IPS DF 6.9 (cell line): ENCODE data around the gene BEND6.

Experiments used
- DNase-seq: peaks from one replicate; pipeline ENCODE4 v3.0.0-alpha.2; 2013; ENCODE audit warnings: low read depth, low spot score
- H3K27ac ChIP-seq: one replicate; pipeline ENCODE4 v1.5.1; 2013; ENCODE audit warnings: low read length, control low read depth
- H3K27me3 ChIP-seq: 2 replicates; pipeline ENCODE4 v1.6.1; 2013; ENCODE audit warnings: mild to moderate bottlenecking, low read length; ENCODE audit not compliant: control insufficient read depth, insufficient read depth
- H3K36me3 ChIP-seq: 2 replicates; pipeline ENCODE4 v1.6.1; 2013; ENCODE audit warnings: low read length; ENCODE audit not compliant: control insufficient read depth, insufficient read depth
- H3K4me1 ChIP-seq: 2 replicates; pipeline ENCODE4 v1.6.1; 2013; ENCODE audit warnings: low read length; ENCODE audit not compliant: control insufficient read depth, insufficient read depth
- H3K4me3 ChIP-seq: 2 replicates; pipeline ENCODE4 v1.5.1; 2013; ENCODE audit warnings: mild to moderate bottlenecking, low read length
- H3K9me3 ChIP-seq: 2 replicates; pipeline ENCODE4 v1.6.1; 2013; ENCODE audit warnings: low read length, inconsistent platforms; ENCODE audit not compliant: control insufficient read depth, insufficient read depth

BEND6 gene

DNA sequence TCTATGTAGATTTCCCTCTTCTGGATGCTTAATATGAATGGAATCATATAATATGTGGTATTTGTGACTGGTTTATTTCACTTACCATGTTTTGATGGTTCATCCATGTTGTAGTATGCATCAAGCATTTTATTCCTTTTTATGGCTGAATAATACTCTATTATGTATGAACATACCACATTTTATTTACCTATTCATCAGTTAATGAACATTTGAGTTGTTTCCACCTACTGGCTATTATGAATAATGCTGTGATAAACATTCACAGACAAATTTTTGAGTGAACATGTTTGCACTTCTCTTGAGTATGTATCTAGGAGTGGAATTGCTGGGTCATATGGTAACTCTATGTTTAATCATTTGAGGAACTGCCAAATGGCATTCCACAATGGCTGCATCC lies 120.2 kb downstream of the BEND6 start:
- H3K9me3 ChIP-seq: no peaks in the 10 kb centered on the region
- H3K4me3 ChIP-seq: no peak overlapping the region
- no peak for DNase-seq
- no peaks in the 10 kb centered on the region for H3K36me3 ChIP-seq
- H3K27ac ChIP-seq: no peak overlapping the region
- H3K4me1 ChIP-seq: no peaks in the 10 kb centered on the region
- H3K27me3 ChIP-seq: no peaks in the 10 kb centered on the region
